GM12878 (cell line): ENCODE measurements around the gene CSK. TPM values are rescaled to one million over a fixed set of nuclear protein-coding genes. Genes with fewer than 3 reads are reported as not detected.

Source experiments
- ATAC-seq: fragments of 200-7000 bp; cut with Tn5 transposase; 3 replicates; pipeline ENCODE4 v1.9.1; 2020; ENCODE audit warnings: mild to moderate bottlenecking, moderate library complexity
- BruUV-seq: library from RNA; stranded (reverse); fragments of 400-500 nt; replicated peaks from 2 replicates; lab custom pipeline; 2021; lab: Mats Ljungman, UMichigan
- CTCF ChIA-PET: fragments of 300-600 bp; sonication (Branson Sonifier 250); formaldehyde crosslinking; extraction: SDS; loops from one replicate; lab custom pipeline; 2021; ENCODE audit warnings: inconsistent platforms; lab: Yijun Ruan, JAX
- POLR2A ChIA-PET: fragments of 350-600 bp; formaldehyde crosslinking; extraction: SDS; loops from one replicate; lab custom pipeline; 2021; ENCODE audit warnings: inconsistent platforms; lab: Charles Lee
- RAD21 ChIA-PET: fragments of 300-600 bp; sonication (Branson Sonifier 250); formaldehyde crosslinking; loops from one replicate; lab custom pipeline; 2023; ENCODE audit warnings: antibody characterized with exemption; ENCODE audit not compliant: unreplicated experiment; lab: Charles Lee
- SMC1A ChIA-PET: fragments of 300-600 bp; sonication (Branson Sonifier 250); formaldehyde crosslinking; loops from one replicate; lab custom pipeline; 2023; ENCODE audit not compliant: unreplicated experiment, uncharacterized antibody; lab: Charles Lee
- DNase-seq: peaks from one replicate; pipeline ENCODE4 v3.0.0-alpha.2; 2011; ENCODE audit warnings: low read depth, low spot score
- FAIRE-seq: peaks from 3 replicates; lab custom pipeline; 2011; peaks lifted over from hg19 to GRCh38; lab: Jason Lieb, UNC
- H2AFZ ChIP-seq: 2 replicates; pipeline ENCODE4 v1.6.0; 2011; ENCODE audit warnings: low read depth, low read length, control low read depth; ENCODE audit not compliant: control insufficient read depth
- H3K27ac ChIP-seq: 2 replicates; pipeline ENCODE4 v1.5.1; 2011; ENCODE audit warnings: control low read depth; ENCODE audit not compliant: control insufficient read depth, insufficient read depth
- H3K27me3 ChIP-seq, 2 experiments: replicated peaks in 1 of 2; 2 replicates each; pipeline versions ENCODE4 v1.6.0 to v1.6.1; 2011; ENCODE audit warnings: low read length in 1 of 2; ENCODE audit not compliant: control insufficient read depth in 2 of 2, insufficient read depth in 2 of 2
- H3K36me3 ChIP-seq, 2 experiments: 2 replicates each; pipeline ENCODE4 v1.5.1; 2011; ENCODE audit warnings: low read length in 1 of 2; ENCODE audit not compliant: control insufficient read depth in 2 of 2, insufficient read depth in 2 of 2
- H3K4me1 ChIP-seq: 2 replicates; pipeline ENCODE4 v1.6.1; 2011; ENCODE audit warnings: mild to moderate bottlenecking, low read length, moderate library complexity, mixed read lengths; ENCODE audit not compliant: control insufficient read depth, insufficient read depth
- H3K4me2 ChIP-seq: 2 replicates; pipeline ENCODE4 v1.6.0; 2011; ENCODE audit warnings: control low read depth; ENCODE audit not compliant: control insufficient read depth, insufficient read depth
- H3K4me3 ChIP-seq: fragments of 200-600 bp; sonication (generic); 2 replicates; pipeline ENCODE4 v1.5.1; 2016
- H3K79me2 ChIP-seq: 2 replicates; pipeline ENCODE4 v1.6.0; 2011; ENCODE audit warnings: low read length; ENCODE audit not compliant: control insufficient read depth, insufficient read depth
- H3K9ac ChIP-seq: 2 replicates; pipeline ENCODE4 v1.8.0; 2011; ENCODE audit warnings: low read length, control low read depth, mixed read lengths; ENCODE audit not compliant: control insufficient read depth, insufficient read depth
- H3K9me3 ChIP-seq: replicated peaks from 3 replicates; pipeline ENCODE4 v1.5.1; 2011; ENCODE audit warnings: mild to moderate bottlenecking, low read length; ENCODE audit not compliant: control insufficient read depth, insufficient read depth
- H4K20me1 ChIP-seq: 2 replicates; pipeline ENCODE4 v1.6.0; 2011; ENCODE audit not compliant: control insufficient read depth, insufficient read depth
- IKZF1 ChIP-seq: fragments of 450-650 bp; conservative IDR thresholded peaks from 2 replicates; pipeline ENCODE4 v1.6.1; 2017; ENCODE audit warnings: antibody characterized with exemption, mild to moderate bottlenecking
- MYB ChIP-seq: fragments of 150-350 bp; IDR thresholded peaks from 2 replicates; pipeline ENCODE4 v1.6.1; 2014; ENCODE audit warnings: mild to moderate bottlenecking, low read depth, low read length, borderline replicate concordance
- NR2F1 ChIP-seq: fragments of 450-650 bp; conservative IDR thresholded peaks from 2 replicates; pipeline ENCODE4 v1.6.1; 2017; ENCODE audit warnings: mild to moderate bottlenecking
- POLR2A ChIP-seq: IDR thresholded peaks from 2 replicates; pipeline ENCODE4 v1.6.1; 2011; ENCODE audit warnings: low read depth, mild to moderate bottlenecking, low read length
- POLR2AphosphoS5 ChIP-seq: IDR thresholded peaks from 2 replicates; pipeline ENCODE4 v1.6.1; 2011; ENCODE audit warnings: mild to moderate bottlenecking, low read length, inconsistent platforms
- SKIL ChIP-seq: fragments of 450-650 bp; IDR thresholded peaks from 2 replicates; pipeline ENCODE4 v1.6.1; 2017; ENCODE audit warnings: mild to moderate bottlenecking, low read depth, inconsistent platforms; ENCODE audit not compliant: poor library complexity, severe bottlenecking
- SRF ChIP-seq, 2 experiments: IDR thresholded peaks; 2 replicates each; pipeline ENCODE4 v1.6.1; 2011; ENCODE audit warnings: low read depth in 2 of 2, low read length in 2 of 2, mild to moderate bottlenecking in 1 of 2, moderate library complexity in 1 of 2
- SUZ12 ChIP-seq: fragments of 200-600 bp; sonication (generic); IDR thresholded peaks from one replicate; pipeline ENCODE4 v1.6.1; 2018; ENCODE audit warnings: antibody characterized with exemption, mild to moderate bottlenecking; ENCODE audit not compliant: unreplicated experiment
- YY1 ChIP-seq: IDR thresholded peaks from 2 replicates; pipeline ENCODE4 v1.6.1; 2011; ENCODE audit warnings: low read depth, mild to moderate bottlenecking, low read length
- ZBTB4 ChIP-seq: fragments of 450-650 bp; formaldehyde crosslinking; IDR thresholded peaks from 2 replicates; pipeline ENCODE4 v1.4.0; 2022; ENCODE audit warnings: mild to moderate bottlenecking, moderate library complexity
- WGBS: methylation state at CpG from one replicate; pipeline ENCODE4 v1.1.6; 2016; ENCODE audit warnings: low lambda C conversion rate; ENCODE audit not compliant: insufficient replicate concordance, insufficient coverage; ENCODE audit errors: missing lambda C conversion rate; 5-methylcytosine and 5-hydroxymethylcytosine counted together
- in situ Hi-C: fragments of 300-500 bp; cut with MboI; formaldehyde crosslinking; loops from 9 replicates; pipeline ENCODE4 v1.14.3; 2018; ENCODE audit warnings: mixed read lengths
- intact Hi-C: fragments of 100-400 bp; cut with micrococcal nuclease; formaldehyde crosslinking; loops from one replicate; pipeline ENCODE4 v1.14.2; 2022; ENCODE audit not compliant: unreplicated experiment
- polyA plus RNA-seq, 11 experiments: library from polyadenylated mRNA; depleted of rRNA in 4 of 11; unstranded in 6 of 11; stranded (reverse) in 5 of 11; fragments of >200 nt; fragmentation: Nextera tagmentation in 4 of 11; fragmentation: Illumina TruSeq in 1 of 11; extraction: Ambion mirVana in 4 of 11; extraction: Trizol in 1 of 11; gene quantifications; 1 replicate in 1 of 11; 2 replicates in 10 of 11; pipeline versions ENCODE4 v1.2.1 to v1.2.3, GENCODE V29; 2011 to 2016; ENCODE audit warnings: inconsistent platforms in 2 of 11, missing spikeins in 2 of 11, low read depth in 1 of 11
- total RNA-seq, 4 experiments: library from RNA; depleted of rRNA in 3 of 4; stranded (reverse); fragments of >200 nt in 3 of 4; fragmentation: Illumina TruSeq in 1 of 4; extraction: Trizol in 1 of 4; gene quantifications; 2 replicates each; pipeline versions ENCODE4 v1.2.1 to v1.2.3, GENCODE V29; 2013 to 2021

The CSK gene
- total and polyA plus RNA-seq, 10 of the 15 experiments (the other 5 are each of a cell fraction or from before 2014, with no cell fraction given) = 3.4 to 327 (median 75.8) TPM

- 64% methylated on average over 14 of the region's 14 CpGs for WGBS
Observed at GRCh38 chr15:74767167-74768098, 14.4 kb upstream of the CSK start.

More at GRCh38 chr15:74767167-74768098, 14.4 kb upstream of the CSK start:
- no peak overlapping the region for H3K4me3 ChIP-seq
- in situ Hi-C loops = no loop called here
- no TSS peak for BruUV-seq
- ChIA-PET SMC1A (interaction anchor here (1.1 to 17.6 kb wide), 8 partner anchors 9 to 395 kb away, joined by 3 to 811 read pairs (median 10); no protein-coding TSS in a partner anchor), POLR2A (interaction anchor here (17.5 kb wide), 1 partner anchor 21 kb away, joined by 602 read pairs; the partner anchor contains the start of gene CSK), CTCF (interaction anchor here (0.6 to 19.1 kb wide), 25 partner anchors 22 to 395 kb away, joined by 3 to 1288 read pairs (median 6); partner anchors contain the start of genes CPLX3 and CSK), RAD21 (interaction anchor here (1.5 to 25.2 kb wide), 7 partner anchors 23 to 389 kb away, joined by 3 to 1186 read pairs (median 13); partner anchors contain the start of genes CLK3 and CSK)
- no peak for FAIRE-seq
- no peak overlapping the region for H3K9ac ChIP-seq
- H3K27ac ChIP-seq = no peak overlapping the region
- H2AFZ ChIP-seq = no peak overlapping the region
- no peaks in the 10 kb centered on the region for H3K36me3 ChIP-seq
- DNase-seq = no peak
- H3K4me1 ChIP-seq = peaks cover 8% of the 10 kb centered on the region
- no peaks in the 10 kb centered on the region for H3K27me3 ChIP-seq
- H3K9me3 ChIP-seq = no peaks in the 10 kb centered on the region
- intact Hi-C loops = no loop called here
- ATAC-seq = no peak
- H4K20me1 ChIP-seq = no peaks in the 10 kb centered on the region
- TF ChIP-seq SUZ12 = no peak
- TF ChIP-seq YY1 = no peak
- TF ChIP-seq IKZF1 = no peak
- TF ChIP-seq ZBTB4 (CRISPR knock-in tag) = no peak
- TF ChIP-seq SRF (IDR thresholded peaks at IDR 0.05; ENCODE audit: low read depth in 2 of 2, low read length in 2 of 2) = no peak
- no peak for TF ChIP-seq NR2F1
- no peak for TF ChIP-seq POLR2A
- TF ChIP-seq SKIL = no peak
- no peak for TF ChIP-seq POLR2AphosphoS5
- no peak for TF ChIP-seq MYB
- H3K79me2 ChIP-seq = no peaks in the 10 kb centered on the region
- no peak overlapping the region for H3K4me2 ChIP-seq
